Aorta (tissue), 5 donors: ENCODE measurements around the gene ASPRV1. TPM values are rescaled to one million over a fixed set of nuclear protein-coding genes. Genes with fewer than 3 reads are reported as not detected.

ENCODE experiments used
- ATAC-seq: fragments of 200-7000 bp; cut with Tn5 transposase; one replicate; pipeline ENCODE4 v1.9.1; 2022; ENCODE audit warnings: moderate library complexity; ENCODE audit not compliant: low FRiP score
- DNase-seq, 2 donors: peaks; one replicate each; pipeline ENCODE4 v3.0.0-alpha.2; 2020
- H3K27ac ChIP-seq, 2 donors: one replicate each; pipeline ENCODE4 v1.5.1; 2013; ENCODE audit warnings: low read length in 2 of 2, mild to moderate bottlenecking in 2 of 2, moderate library complexity in 2 of 2, control low read depth in 1 of 2, inconsistent platforms in 1 of 2, low read depth in 1 of 2
- H3K27me3 ChIP-seq, 2 donors: one replicate each; pipeline ENCODE4 v1.6.1; 2013; ENCODE audit warnings: control low read depth in 1 of 2, low read length in 1 of 2, mild to moderate bottlenecking in 1 of 2, moderate library complexity in 1 of 2; ENCODE audit not compliant: insufficient read depth in 2 of 2, control insufficient read depth in 1 of 2
- H3K36me3 ChIP-seq, 2 donors: one replicate each; pipeline ENCODE4 v1.6.1; 2013; ENCODE audit warnings: control low read depth in 1 of 2, low read length in 1 of 2, mild to moderate bottlenecking in 1 of 2; ENCODE audit not compliant: insufficient read depth in 2 of 2, control insufficient read depth in 1 of 2
- H3K4me1 ChIP-seq, 2 donors: one replicate each; pipeline ENCODE4 v1.6.1; 2013; ENCODE audit warnings: low read length in 2 of 2, control low read depth in 1 of 2, mild to moderate bottlenecking in 1 of 2, moderate library complexity in 1 of 2; ENCODE audit not compliant: insufficient read depth in 2 of 2, control insufficient read depth in 1 of 2
- H3K4me3 ChIP-seq, 2 donors: one replicate each; pipeline ENCODE4 v1.5.1; 2013; ENCODE audit warnings: low read length in 2 of 2, control low read depth in 1 of 2, mild to moderate bottlenecking in 1 of 2
- H3K9me3 ChIP-seq: one replicate; pipeline ENCODE4 v1.6.1; 2013; ENCODE audit warnings: mild to moderate bottlenecking, low read length; ENCODE audit not compliant: control insufficient read depth
- WGBS, 2 donors: extraction: QIAGEN DNeasy Blood & Tissue Kit; methylation state at CpG; one replicate each; pipeline ENCODE4 v1.1.7; 2013; 5-methylcytosine and 5-hydroxymethylcytosine counted together
- intact Hi-C, 2 donors: fragments of 100-400 bp; cut with DNase I; formaldehyde crosslinking; loops; one replicate each; pipeline versions ENCODE4 v1.14.2 to v1.15.0; 2022
- polyA plus RNA-seq, 2 donors: library from polyadenylated mRNA; stranded (reverse); fragments of 200-250 nt; gene quantifications; one replicate each; pipeline ENCODE4 v1.2.3, GENCODE V29; 2013
- total RNA-seq, 2 donors: library from RNA; stranded (reverse); fragmentation: NEBNext Ultra II Directional; extraction: Animal tissue kit (Norgen Biotek cat#: 25700); gene quantifications; one replicate each; pipeline ENCODE4 v1.2.1, GENCODE V29; 2021
- donor health status: healthy with polysubstance abuse.
- donor health status: Bipolar disorder and iron deficiency.
- donor health status: DM: no; HTN: no; CAD: no.
- donor health status: DM: no; HTN: no; CAD: no.
- donor health status: DM: yes; HTN: yes; CAD: no.

ASPRV1 gene
- total and polyA plus RNA-seq, 4 donors, result 1.1 to 3.4 (median 2.0) TPM

DNA sequence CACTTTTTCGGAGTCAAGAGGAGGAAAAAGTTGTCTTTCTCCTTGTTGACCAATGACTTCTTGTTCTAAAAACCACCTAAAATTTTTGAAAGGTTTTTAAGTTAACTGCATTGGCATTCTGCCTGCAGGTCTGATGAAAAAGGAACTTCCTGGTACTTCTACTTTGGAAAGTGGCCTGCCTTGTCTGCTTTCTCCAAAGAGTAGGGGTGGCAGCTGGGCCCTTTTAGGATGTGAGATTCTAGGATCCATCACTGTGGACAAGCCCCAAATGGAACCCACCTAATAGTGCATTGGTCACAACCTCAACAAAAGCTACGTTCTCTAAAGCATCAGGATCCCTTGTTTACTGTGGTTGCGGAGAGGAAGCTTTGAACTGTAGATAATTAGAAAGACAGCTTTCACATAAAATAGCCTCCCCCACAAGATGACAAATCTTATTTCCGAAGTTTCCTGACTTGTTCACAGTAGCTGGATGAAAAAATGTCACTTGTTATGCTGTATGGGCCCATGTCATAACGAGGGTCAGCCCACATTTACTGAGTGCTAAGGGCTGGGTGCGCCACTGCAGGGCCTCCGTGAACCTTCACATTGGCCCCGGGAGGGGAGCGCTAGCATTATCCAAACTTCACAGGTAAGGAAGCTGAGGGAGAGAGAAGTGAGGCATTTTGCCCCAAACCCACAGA, 17.4 kb downstream of the ASPRV1 start:
- 89 to 92% methylated on average over 9 of the region's 9 CpGs for WGBS, 2 donors
- no peak for ATAC-seq
- no peaks in the 10 kb centered on the region for H3K4me1 ChIP-seq
- DNase-seq, result no peak
- no peaks in the 10 kb centered on the region for H3K27me3 ChIP-seq
- H3K36me3 ChIP-seq, result peaks cover 0 to 2% of the 10 kb centered on the region in 2 donors
- H3K27ac ChIP-seq, result no peak overlapping the region
- H3K9me3 ChIP-seq, result no peaks in the 10 kb centered on the region
- no peak overlapping the region for H3K4me3 ChIP-seq
- intact Hi-C loops, result no loop called here

DNA sequence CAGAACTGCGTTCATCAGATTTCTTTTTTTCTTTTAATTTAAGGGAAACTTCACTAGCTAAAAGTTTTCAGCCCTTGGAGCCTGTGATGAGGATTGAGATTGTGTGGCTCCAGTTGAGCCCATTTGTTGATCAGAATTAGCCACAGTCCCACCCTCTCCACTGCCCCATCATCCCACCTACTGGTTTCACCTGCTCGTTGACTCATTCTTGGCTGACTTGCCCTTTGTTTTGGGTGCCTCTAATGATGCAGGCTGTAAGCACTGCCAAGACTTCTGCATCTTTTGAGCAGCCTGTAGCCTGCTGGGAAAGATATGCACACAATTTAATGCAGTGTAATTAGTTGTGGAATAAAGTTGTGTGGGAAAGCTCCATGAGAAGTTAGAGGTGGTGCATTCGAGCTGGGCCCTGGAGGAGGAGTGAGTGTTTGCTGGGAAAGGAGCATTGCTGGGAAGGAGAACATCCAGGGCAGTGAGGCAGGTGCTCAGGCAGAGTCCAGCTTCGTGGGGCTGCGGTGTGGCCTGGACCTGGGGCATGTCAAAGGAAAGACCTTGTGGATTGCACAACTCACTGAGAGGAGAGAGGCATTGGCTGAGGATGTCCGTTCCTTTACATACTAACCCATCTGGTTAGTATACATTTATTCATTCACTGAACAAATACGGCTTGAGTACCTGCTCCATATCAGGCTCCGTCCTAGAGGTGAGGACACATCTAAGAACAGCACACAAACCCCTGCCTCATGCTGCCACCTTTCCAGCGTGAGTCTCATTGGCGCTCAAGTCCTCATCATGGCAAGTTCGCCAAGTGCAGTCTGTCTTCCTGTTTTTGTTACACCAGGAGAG, 18.2 kb downstream of the ASPRV1 start:
- H3K27ac ChIP-seq, result no peak overlapping the region
- H3K9me3 ChIP-seq, result no peaks in the 10 kb centered on the region
- no peaks in the 10 kb centered on the region for H3K27me3 ChIP-seq
- no peak for DNase-seq
- WGBS, 2 donors, result 88 to 90% methylated on average over 11 of the region's 11 CpGs
- no peaks in the 10 kb centered on the region for H3K4me1 ChIP-seq
- ATAC-seq, result no peak
- intact Hi-C loops, result no loop called here
- H3K4me3 ChIP-seq, result no peak overlapping the region
- H3K36me3 ChIP-seq, result peaks cover 0 to 2% of the 10 kb centered on the region in 2 donors

DNA sequence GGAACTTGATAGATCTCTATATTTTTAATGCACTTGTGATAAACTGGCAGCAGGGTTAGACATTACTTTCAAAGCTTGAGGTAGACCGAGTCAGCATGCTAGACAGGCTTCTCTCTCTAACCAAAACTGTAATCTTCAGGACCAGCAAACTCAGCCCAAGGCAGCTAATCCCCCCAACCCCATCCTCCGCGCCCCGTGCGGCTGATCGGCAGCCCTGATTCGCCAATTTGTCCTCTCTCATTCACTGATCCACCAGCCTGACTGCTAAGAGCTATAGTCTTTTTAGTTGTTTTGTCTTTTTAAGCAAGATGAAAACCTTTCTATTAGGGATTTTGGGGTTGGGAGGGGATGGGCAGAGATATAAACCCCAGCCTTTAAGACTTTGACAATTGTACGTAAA, 20.7 kb downstream of the ASPRV1 start:
- Histone ChIP-seq H3K9me3 (no peaks in the 10 kb centered on the region), H3K4me1 (no peaks in the 10 kb centered on the region), H3K27me3 (no peaks in the 10 kb centered on the region), H3K4me3 (no peak overlapping the region), H3K27ac (no peak overlapping the region), H3K36me3 (peaks cover 0 to 8% of the 10 kb centered on the region in 2 donors)
- DNase-seq, result no peak
- intact Hi-C loops, result no loop called here
- WGBS, 2 donors, result 91 to 92% methylated on average over 8 of the region's 8 CpGs
- ATAC-seq, result no peak

DNA sequence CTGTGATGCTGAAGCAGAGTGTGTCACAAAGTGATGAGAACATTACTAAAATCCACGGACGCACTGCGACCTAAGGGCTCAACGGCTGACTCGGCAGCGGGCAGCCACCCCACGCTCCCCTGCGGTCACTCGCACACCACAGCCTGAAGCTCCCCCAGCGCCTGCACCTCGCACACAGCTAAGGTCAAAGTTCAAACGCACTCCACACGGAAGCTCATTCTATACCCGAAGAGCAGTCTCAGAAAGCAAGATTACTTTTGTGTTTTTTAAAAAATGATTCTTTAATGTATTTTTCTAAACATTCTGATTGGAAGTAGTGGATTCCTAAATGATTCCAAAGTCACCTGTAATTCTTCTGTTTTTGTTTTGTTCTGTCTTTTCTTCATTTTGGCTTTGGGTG, 21.7 kb downstream of the ASPRV1 start:
- no peak for ATAC-seq
- DNase-seq, result no peak
- Histone ChIP-seq H3K36me3 (peaks cover 0 to 12% of the 10 kb centered on the region in 2 donors), H3K27me3 (no peaks in the 10 kb centered on the region), H3K9me3 (no peaks in the 10 kb centered on the region), H3K4me1 (no peaks in the 10 kb centered on the region), H3K27ac (no peak overlapping the region), H3K4me3 (no peak overlapping the region)
- intact Hi-C loops, result no loop called here
- 78 to 80% methylated on average over 14 of the region's 14 CpGs for WGBS, 2 donors

DNA sequence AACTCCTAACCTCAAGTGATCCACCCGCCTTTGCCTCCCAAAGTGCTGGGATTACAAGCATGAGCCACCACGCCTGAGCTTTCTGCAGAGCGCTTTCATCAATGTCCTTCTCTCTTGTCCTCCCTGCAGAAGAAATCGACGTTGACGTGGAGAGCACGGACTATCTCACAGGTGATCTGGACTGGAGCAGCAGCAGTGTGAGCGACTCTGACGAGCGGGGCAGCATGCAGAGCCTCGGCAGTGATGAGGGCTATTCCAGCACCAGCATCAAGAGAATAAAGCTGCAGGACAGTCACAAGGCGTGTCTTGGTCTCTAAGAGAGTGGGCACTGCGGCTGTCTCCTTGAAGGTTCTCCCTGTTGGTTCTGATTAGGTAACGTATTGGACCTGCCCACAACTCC, 23.5 kb downstream of the ASPRV1 start:
- intact Hi-C loops, result no loop called here
- H3K4me1 ChIP-seq, result no peaks in the 10 kb centered on the region

DNA sequence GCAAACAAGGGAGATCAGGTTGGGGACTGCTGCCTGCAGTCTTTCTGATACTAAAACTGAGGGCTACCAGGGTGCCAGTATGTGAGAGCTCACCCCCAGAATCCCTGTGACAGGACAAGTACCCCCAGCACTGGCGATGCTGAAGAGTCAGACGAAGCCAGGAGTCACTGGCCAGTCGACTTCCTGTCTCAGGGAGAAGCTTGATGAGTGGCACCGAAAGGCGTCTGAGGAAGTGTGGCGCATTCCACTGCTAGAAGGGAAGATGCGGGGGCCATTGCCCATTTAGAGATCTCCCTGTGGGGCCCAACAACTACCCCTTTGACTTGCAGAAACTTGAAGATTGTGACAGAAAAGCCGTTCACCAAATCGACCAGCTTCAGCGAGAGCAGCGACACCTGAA, 24.5 kb downstream of the ASPRV1 start:
- intact Hi-C loops, result no loop called here
- peaks cover 0 to 2% of the 10 kb centered on the region in 2 donors for H3K4me1 ChIP-seq
- WGBS, 2 donors, result 65 to 78% methylated on average over 11 of the region's 11 CpGs
- H3K36me3 ChIP-seq, result peaks cover 0 to 12% of the 10 kb centered on the region in 2 donors
- no peak overlapping the region for H3K4me3 ChIP-seq
- H3K27ac ChIP-seq, result no peak overlapping the region
- DNase-seq (no peak), ATAC-seq (no peak)
- H3K27me3 ChIP-seq, result no peaks in the 10 kb centered on the region
- no peaks in the 10 kb centered on the region for H3K9me3 ChIP-seq

More for the DNA sequence above, 23.5 kb downstream of the ASPRV1 start:
- Histone ChIP-seq H3K27ac (no peak overlapping the region), H3K36me3 (peaks cover 0 to 12% of the 10 kb centered on the region in 2 donors), H3K27me3 (no peaks in the 10 kb centered on the region), H3K9me3 (no peaks in the 10 kb centered on the region), H3K4me3 (no peak overlapping the region)
- no peak for ATAC-seq
- no peak for DNase-seq
- WGBS, 2 donors, result 94 to 97% methylated on average over 14 of the region's 14 CpGs

DNA sequence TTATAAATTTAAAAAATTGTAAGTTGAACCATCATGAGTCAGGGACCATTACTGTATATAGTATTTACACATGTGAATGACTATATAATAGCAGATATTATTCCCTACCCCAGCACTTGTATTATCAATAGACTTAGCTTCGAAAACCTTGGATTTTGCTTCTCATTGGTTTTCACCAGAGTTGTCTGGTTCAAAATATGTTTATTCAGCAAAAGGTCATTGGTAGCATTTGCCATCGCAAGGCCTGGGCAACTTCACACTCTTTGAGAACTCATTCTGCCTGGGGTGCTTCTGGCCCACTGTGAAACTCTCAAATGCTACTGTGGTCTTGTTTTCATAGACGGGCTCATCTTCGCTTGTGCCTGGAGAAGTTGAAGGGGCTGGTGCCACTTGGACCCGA, 26.4 kb downstream of the ASPRV1 start:
- no peaks in the 10 kb centered on the region for H3K9me3 ChIP-seq
- DNase-seq, result no peak
- no peak overlapping the region for H3K4me3 ChIP-seq
- H3K36me3 ChIP-seq, result peaks cover 0 to 12% of the 10 kb centered on the region in 2 donors
- WGBS, 2 donors, result 95 to 97% methylated on average over 5 of the region's 5 CpGs
- H3K27ac ChIP-seq, result no peak overlapping the region
- intact Hi-C loops, result no loop called here
- H3K27me3 ChIP-seq, result no peaks in the 10 kb centered on the region
- H3K4me1 ChIP-seq, result peaks cover 0 to 2% of the 10 kb centered on the region in 2 donors
- ATAC-seq, result no peak

DNA sequence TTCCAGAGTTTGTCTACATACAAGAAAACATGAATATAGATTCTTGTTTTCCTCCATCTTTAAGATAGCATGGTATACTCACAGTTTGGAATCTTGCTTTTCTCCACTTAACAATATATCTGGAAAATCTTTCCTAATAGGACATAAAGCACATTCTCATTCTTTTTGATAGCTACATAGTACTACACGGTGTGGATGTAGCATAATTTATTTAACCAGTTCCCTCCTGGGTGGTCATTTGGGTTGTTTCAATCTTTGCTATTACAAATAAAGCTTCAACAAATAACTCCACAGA, 26.9 kb downstream of the ASPRV1 start:
- Histone ChIP-seq H3K4me1 (peaks cover 0 to 2% of the 10 kb centered on the region in 2 donors), H3K27ac (no peak overlapping the region), H3K4me3 (no peak overlapping the region), H3K36me3 (peaks cover 0 to 10% of the 10 kb centered on the region in 2 donors), H3K9me3 (no peaks in the 10 kb centered on the region), H3K27me3 (no peaks in the 10 kb centered on the region)
- intact Hi-C loops, result no loop called here
- ATAC-seq, result no peak
- 21 to 31% methylated on average over 1 of the region's 1 CpG for WGBS, 2 donors
- no peak for DNase-seq
